Stimulated activated naive CD8-positive, alpha-beta T cell treated with anti-CD3 and anti-CD28 coated beads, Interleukin-15, Interleukin-2, amounts not matched to agents 100 ng/mL and 50 ng/mL, for 24 hours (primary cell): ENCODE data around the gene RANBP9.
A peak's percentile ranks its signal among the peaks of the same experiment; 100 is the strongest.

Experiments used
- H3K27ac Mint-ChIP-seq: one replicate; pipeline ENCODE4 v1.8.0; 2021; ENCODE audit warnings: mild to moderate bottlenecking, mixed read lengths
- H3K27me3 Mint-ChIP-seq: one replicate; pipeline ENCODE4 v1.8.0; 2021; ENCODE audit warnings: mixed read lengths
- H3K36me3 Mint-ChIP-seq: one replicate; pipeline ENCODE4 v1.8.0; 2021; ENCODE audit warnings: low read depth, mixed read lengths
- H3K4me1 Mint-ChIP-seq: one replicate; pipeline ENCODE4 v1.8.0; 2021; ENCODE audit warnings: low read depth, mixed read lengths
- H3K4me3 Mint-ChIP-seq: one replicate; pipeline ENCODE4 v1.8.0; 2021; ENCODE audit warnings: mild to moderate bottlenecking, mixed read lengths
- H3K9me3 Mint-ChIP-seq: one replicate; pipeline ENCODE4 v1.8.0; 2021; ENCODE audit warnings: mixed read lengths

The RANBP9 gene

GRCh38 chr6:13722880-13723279 is 11.2 kb upstream of the RANBP9 start:
- no peaks in the 10 kb centered on the region for H3K27me3 Mint-ChIP-seq
- no peaks in the 10 kb centered on the region for H3K36me3 Mint-ChIP-seq
- H3K9me3 Mint-ChIP-seq: peaks cover 6% of the 10 kb centered on the region
- H3K27ac Mint-ChIP-seq: no peak overlapping the region
- H3K4me3 Mint-ChIP-seq: no peak overlapping the region
- H3K4me1 Mint-ChIP-seq: peaks cover 49% of the 10 kb centered on the region

DNA sequence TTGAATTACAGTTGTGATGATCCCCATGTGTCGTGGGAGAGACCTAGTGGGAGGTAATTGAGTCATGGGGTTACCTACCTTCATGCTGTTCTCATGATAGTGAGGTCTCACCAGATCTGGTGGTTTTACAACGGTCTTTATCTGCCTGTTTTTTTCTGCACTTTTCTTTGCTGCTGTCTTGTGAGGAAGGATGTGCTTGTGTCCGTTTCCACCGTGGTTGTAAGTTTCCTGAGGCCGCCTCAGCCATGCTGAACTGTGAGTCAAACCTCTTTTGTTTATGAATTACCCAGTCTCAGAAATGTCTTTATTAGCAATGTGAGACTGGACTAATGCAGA is 6.5 kb upstream of the RANBP9 start:
- no peaks in the 10 kb centered on the region for H3K27me3 Mint-ChIP-seq
- no peak overlapping the region for H3K4me3 Mint-ChIP-seq
- H3K36me3 Mint-ChIP-seq: no peaks in the 10 kb centered on the region
- no peak overlapping the region for H3K27ac Mint-ChIP-seq
- H3K4me1 Mint-ChIP-seq: peaks cover 43% of the 10 kb centered on the region
- H3K9me3 Mint-ChIP-seq: peaks cover 3% of the 10 kb centered on the region

GRCh38 chr6:13716955-13717295 is 5.3 kb upstream of the RANBP9 start:
- Mint-ChIP-seq H3K9me3 (peaks cover 3% of the 10 kb centered on the region), H3K27ac (no peak overlapping the region), H3K4me1 (peaks cover 49% of the 10 kb centered on the region), H3K4me3 (no peak overlapping the region), H3K27me3 (no peaks in the 10 kb centered on the region), H3K36me3 (no peaks in the 10 kb centered on the region)

DNA sequence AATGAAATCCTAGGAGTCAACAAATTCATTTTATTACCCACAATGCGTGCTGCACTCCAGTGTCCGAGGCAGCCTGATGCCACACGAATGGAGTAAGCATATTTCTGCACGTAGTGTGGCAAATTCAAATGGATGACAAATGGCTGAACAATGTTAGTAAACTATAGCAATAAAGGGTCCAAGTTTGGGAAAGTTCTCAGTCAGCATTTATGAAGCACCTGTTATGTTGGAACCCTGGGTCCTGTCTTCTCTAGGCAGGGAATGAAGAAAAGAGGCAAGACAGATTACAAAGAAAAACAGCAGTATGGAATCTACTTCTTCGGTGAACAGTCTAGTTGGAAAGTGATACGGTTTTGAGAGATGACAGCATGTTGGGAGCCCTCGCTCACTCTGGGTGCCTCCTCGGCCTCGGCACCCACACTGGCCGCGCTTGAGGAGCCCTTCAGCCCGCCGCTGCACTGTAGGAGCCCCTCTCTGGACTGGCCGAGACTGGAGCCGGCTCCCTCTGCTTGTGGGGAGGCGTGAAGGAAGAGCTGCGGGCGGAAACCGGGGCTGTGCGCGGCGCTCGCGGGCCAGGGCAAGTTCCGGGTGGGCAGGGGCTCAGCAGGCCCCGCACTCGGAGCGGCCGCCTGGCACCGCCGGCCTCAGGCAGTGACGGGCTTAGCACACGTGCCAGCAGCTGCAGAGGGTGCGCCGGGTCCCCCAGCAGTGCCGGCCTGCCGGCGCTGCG is 4.8 kb upstream of the RANBP9 start:
- H3K4me3 Mint-ChIP-seq: no peak overlapping the region
- H3K9me3 Mint-ChIP-seq: peaks cover 3% of the 10 kb centered on the region
- no peaks in the 10 kb centered on the region for H3K36me3 Mint-ChIP-seq
- no peaks in the 10 kb centered on the region for H3K27me3 Mint-ChIP-seq
- no peak overlapping the region for H3K27ac Mint-ChIP-seq
- H3K4me1 Mint-ChIP-seq: peaks cover 49% of the 10 kb centered on the region

DNA sequence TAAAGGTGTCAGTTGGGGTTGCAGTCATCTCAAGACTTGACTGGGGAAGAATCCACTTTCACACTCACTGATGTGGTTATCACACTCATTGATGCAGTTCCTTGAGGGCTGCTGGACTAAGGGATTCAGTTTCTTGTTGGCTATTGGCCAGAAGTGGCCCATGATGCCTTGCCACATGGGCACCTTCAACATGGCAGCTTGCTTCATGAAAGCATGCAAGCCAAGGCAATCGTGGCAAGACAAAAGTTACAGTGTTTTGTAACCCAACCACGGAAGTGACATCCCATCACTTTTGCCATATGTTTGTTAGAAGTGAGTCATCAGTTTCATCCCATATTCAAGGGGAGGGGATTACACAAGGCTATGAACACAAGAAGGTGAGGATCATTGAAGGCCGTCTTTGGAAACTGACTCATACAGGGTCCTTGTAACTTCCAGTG is 3.8 kb upstream of the RANBP9 start:
- Mint-ChIP-seq H3K27me3 (no peaks in the 10 kb centered on the region), H3K9me3 (peaks cover 3% of the 10 kb centered on the region), H3K4me1 (peaks cover 49% of the 10 kb centered on the region), H3K4me3 (peak overlapping the region; percentile 5), H3K27ac (peak overlapping the region; percentile 84), H3K36me3 (no peaks in the 10 kb centered on the region)

GRCh38 chr6:13712599-13712898 is 914 bp upstream of the RANBP9 start:
- no peaks in the 10 kb centered on the region for H3K9me3 Mint-ChIP-seq
- H3K27me3 Mint-ChIP-seq: no peaks in the 10 kb centered on the region
- H3K27ac Mint-ChIP-seq: peak overlapping the region; percentile 97
- peak overlapping the region; percentile 93 for H3K4me3 Mint-ChIP-seq
- H3K4me1 Mint-ChIP-seq: peaks cover 60% of the 10 kb centered on the region
- H3K36me3 Mint-ChIP-seq: peaks cover 11% of the 10 kb centered on the region

GRCh38 chr6:13711324-13711732 is 307 bp downstream of the RANBP9 start:
- H3K4me3 Mint-ChIP-seq: peak overlapping the region; percentile 35
- H3K27ac Mint-ChIP-seq: no peak overlapping the region
- peaks cover 62% of the 10 kb centered on the region for H3K4me1 Mint-ChIP-seq

GRCh38 chr6:13710552-13711323 is 897 bp downstream of the RANBP9 start:
- peaks cover 16% of the 10 kb centered on the region for H3K36me3 Mint-ChIP-seq
- peak overlapping the region; percentile 86 for H3K27ac Mint-ChIP-seq
- H3K4me3 Mint-ChIP-seq: peak overlapping the region; percentile 90
- peaks cover 58% of the 10 kb centered on the region for H3K4me1 Mint-ChIP-seq
- no peaks in the 10 kb centered on the region for H3K9me3 Mint-ChIP-seq
- H3K27me3 Mint-ChIP-seq: no peaks in the 10 kb centered on the region

More at GRCh38 chr6:13711324-13711732, 307 bp downstream of the RANBP9 start:
- Mint-ChIP-seq H3K27me3 (no peaks in the 10 kb centered on the region), H3K36me3 (peaks cover 16% of the 10 kb centered on the region), H3K9me3 (no peaks in the 10 kb centered on the region)

DNA sequence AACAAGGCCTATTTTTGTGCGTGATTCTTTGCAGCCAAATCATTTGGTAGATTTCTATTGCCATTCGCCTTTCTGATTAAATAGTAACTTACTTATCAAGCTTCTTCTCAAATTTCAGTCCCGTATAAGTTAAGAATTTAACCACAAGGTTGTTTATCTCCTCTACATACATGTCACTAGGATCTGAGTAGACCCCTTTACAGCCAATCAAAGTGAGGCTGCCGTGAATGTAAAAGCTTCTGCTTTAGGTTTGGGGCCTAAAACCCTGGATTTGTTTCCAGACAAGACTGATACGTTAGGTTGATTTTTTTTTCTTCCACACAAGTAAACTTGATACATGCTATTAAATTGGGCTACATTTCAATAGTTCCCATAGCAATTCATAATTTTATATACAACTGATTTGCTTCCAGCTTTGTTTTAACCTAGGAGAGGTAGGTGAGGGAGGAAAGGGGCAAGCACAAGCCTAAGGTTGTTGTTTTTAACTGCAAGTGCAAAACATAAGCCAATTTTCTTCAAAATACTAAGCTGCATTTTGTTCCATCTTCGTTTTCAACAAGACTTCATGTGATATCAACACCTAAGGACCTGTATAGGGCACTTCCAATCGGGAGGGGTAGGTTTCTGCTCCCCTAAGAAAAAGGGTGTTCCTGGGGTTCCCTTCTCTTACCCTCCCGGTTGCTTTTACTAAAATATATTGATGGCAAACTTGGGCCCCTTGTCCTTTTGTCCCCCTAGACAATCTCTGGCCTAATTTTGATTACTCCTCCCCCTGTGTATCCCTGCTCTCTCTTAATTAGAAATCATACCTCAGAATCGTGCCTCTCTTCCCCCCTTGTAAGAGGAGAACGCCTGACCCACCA is 1.7 kb downstream of the RANBP9 start:
- H3K4me3 Mint-ChIP-seq: peak overlapping the region; percentile 90
- H3K36me3 Mint-ChIP-seq: peaks cover 16% of the 10 kb centered on the region
- no peaks in the 10 kb centered on the region for H3K27me3 Mint-ChIP-seq
- peaks cover 50% of the 10 kb centered on the region for H3K4me1 Mint-ChIP-seq
- H3K9me3 Mint-ChIP-seq: no peaks in the 10 kb centered on the region
- peak overlapping the region; percentile 86 for H3K27ac Mint-ChIP-seq

GRCh38 chr6:13708736-13709135 is 2.9 kb downstream of the RANBP9 start:
- Mint-ChIP-seq H3K4me3 (peak overlapping the region; percentile 90), H3K27ac (peak overlapping the region; percentile 86), H3K36me3 (peaks cover 16% of the 10 kb centered on the region), H3K4me1 (peaks cover 41% of the 10 kb centered on the region), H3K27me3 (no peaks in the 10 kb centered on the region), H3K9me3 (no peaks in the 10 kb centered on the region)

DNA sequence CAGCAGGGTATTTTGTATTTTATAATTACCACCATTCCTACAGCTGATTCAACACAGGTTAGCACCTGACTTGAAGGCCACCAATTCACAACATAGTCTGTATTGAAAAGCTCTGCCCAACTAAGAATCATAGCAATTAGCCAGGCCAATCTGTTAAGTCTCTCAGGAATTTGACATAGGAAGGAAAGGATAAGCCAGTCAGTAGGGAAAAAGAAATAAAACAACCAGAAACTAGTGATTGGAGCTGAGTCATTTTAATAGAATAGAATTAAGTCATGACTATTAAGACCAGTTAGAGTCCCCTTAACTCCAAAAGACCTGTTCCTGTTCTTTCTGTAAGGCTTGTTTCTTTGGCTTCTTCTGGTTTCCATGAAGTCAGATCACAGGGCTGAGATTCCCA is 8.1 kb downstream of the RANBP9 start:
- H3K27ac Mint-ChIP-seq: no peak overlapping the region
- no peaks in the 10 kb centered on the region for H3K27me3 Mint-ChIP-seq
- H3K36me3 Mint-ChIP-seq: peaks cover 16% of the 10 kb centered on the region
- no peak overlapping the region for H3K4me3 Mint-ChIP-seq
- no peaks in the 10 kb centered on the region for H3K9me3 Mint-ChIP-seq
- H3K4me1 Mint-ChIP-seq: peaks cover 39% of the 10 kb centered on the region

DNA sequence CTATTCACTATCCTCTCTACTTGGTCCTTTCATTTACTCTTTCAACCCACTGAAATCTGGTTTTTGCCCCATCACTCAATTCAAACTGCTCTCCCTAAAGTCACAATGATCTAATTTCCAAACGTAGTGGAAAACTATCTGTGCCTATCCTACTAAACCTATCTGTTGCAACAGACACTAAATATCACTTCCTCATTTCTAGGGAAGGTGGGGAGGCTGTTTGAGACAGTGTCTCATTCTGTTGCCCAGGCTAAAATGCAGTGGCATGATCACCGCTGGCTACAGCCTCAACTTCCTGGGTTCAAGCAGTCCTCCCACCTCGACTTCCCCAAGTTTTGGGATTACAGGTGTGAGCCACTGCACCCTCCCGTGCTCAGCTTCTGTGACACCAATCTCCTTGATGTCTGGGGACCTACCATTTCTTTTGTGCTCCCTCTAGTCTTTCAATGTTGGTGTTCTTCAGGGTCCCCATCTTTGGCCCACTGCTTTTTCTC is 8.8 kb downstream of the RANBP9 start:
- Mint-ChIP-seq H3K27me3 (no peaks in the 10 kb centered on the region), H3K27ac (no peak overlapping the region), H3K4me1 (peaks cover 39% of the 10 kb centered on the region), H3K36me3 (peaks cover 18% of the 10 kb centered on the region), H3K9me3 (no peaks in the 10 kb centered on the region), H3K4me3 (no peak overlapping the region)

DNA sequence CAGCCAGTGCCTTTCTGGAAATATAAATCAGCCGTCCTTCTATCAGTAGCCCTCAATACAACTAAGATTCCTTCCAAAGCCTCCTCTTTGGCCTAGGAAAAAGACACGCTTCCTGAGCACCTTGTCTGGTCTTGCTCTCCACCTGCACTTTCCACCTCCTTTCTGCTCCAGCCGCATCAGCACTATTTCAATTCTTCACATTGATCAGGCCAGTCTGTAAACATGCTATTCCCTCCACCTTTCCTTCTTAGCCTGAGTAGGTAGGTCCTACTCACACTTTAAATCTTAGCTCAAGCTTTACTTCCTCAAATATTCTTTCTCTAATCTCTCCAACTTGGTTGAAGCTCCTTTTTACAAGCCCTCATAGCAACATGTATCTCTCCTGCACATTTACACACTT is 11.4 kb downstream of the RANBP9 start:
- Mint-ChIP-seq H3K4me3 (no peak overlapping the region), H3K27me3 (no peaks in the 10 kb centered on the region), H3K9me3 (no peaks in the 10 kb centered on the region), H3K27ac (peak overlapping the region; percentile 4), H3K36me3 (peaks cover 26% of the 10 kb centered on the region), H3K4me1 (peaks cover 57% of the 10 kb centered on the region)

GRCh38 chr6:13698715-13699114 is 12.9 kb downstream of the RANBP9 start:
- Mint-ChIP-seq H3K36me3 (peaks cover 37% of the 10 kb centered on the region), H3K4me1 (peaks cover 68% of the 10 kb centered on the region), H3K27ac (no peak overlapping the region)

DNA sequence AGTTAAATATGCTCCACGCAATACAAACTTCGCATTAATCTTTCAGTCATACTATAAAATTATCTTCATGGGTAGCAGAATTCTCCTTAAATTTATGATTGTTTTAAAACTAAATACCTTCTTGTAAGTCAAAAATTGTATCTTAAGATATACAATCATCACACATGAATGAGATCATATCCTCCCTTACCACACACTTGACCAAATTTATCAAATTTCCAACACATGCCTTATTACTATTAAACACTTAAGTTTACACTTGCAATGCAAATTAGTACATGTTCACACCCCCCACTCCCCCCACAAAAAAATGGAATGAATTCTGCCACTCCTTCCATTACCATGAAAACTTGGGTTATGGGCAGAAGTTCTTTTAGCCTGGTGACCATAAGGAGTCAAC is 13.8 kb downstream of the RANBP9 start:
- H3K27me3 Mint-ChIP-seq: no peaks in the 10 kb centered on the region
- H3K9me3 Mint-ChIP-seq: no peaks in the 10 kb centered on the region
- H3K4me3 Mint-ChIP-seq: no peak overlapping the region
- H3K27ac Mint-ChIP-seq: peak overlapping the region; percentile 41
- peaks cover 75% of the 10 kb centered on the region for H3K4me1 Mint-ChIP-seq
- H3K36me3 Mint-ChIP-seq: peaks cover 41% of the 10 kb centered on the region

More at GRCh38 chr6:13698715-13699114, 12.9 kb downstream of the RANBP9 start:
- Mint-ChIP-seq H3K4me3 (no peak overlapping the region), H3K27me3 (no peaks in the 10 kb centered on the region), H3K9me3 (no peaks in the 10 kb centered on the region)
